Upper lobe of right lung (tissue), 1 donor: ENCODE measurements around the gene HTR2A. TPM values are rescaled to one million over a fixed set of nuclear protein-coding genes. Genes with fewer than 3 reads are reported as not detected.

Source experiments
- ATAC-seq: fragments of 200-7000 bp; cut with Tn5 transposase; one replicate; pipeline ENCODE4 v1.9.1; 2020; ENCODE audit warnings: mild to moderate bottlenecking, moderate library complexity
- DNase-seq: peaks from one replicate; pipeline ENCODE4 v3.0.0-alpha.2; 2020
- H3K27ac ChIP-seq: fragments of 200-600 bp; one replicate; pipeline ENCODE4 v1.8.0; 2022
- H3K27me3 ChIP-seq: fragments of 200-600 bp; one replicate; pipeline ENCODE4 v1.8.0; 2022; ENCODE audit warnings: mild to moderate bottlenecking
- H3K36me3 ChIP-seq: fragments of 200-600 bp; one replicate; pipeline ENCODE4 v1.8.0; 2022
- H3K4me1 ChIP-seq: fragments of 200-600 bp; one replicate; pipeline ENCODE4 v1.8.0; 2022
- H3K4me3 ChIP-seq: fragments of 200-600 bp; one replicate; pipeline ENCODE4 v1.8.0; 2022; ENCODE audit warnings: mild to moderate bottlenecking
- H3K9me3 ChIP-seq: fragments of 200-600 bp; one replicate; pipeline ENCODE4 v1.8.0; 2022
- CTCF ChIP-seq: fragments of 200-600 bp; IDR thresholded peaks from one replicate; pipeline ENCODE4 v1.8.0; 2022; ENCODE audit warnings: antibody characterized with exemption
- intact Hi-C: fragments of 100-400 bp; cut with DNase I; formaldehyde crosslinking; loops from one replicate; pipeline ENCODE4 v1.11.0; 2022
- total RNA-seq: library from RNA; stranded (reverse); fragmentation: NEBNext Ultra II Directional; extraction: Animal tissue kit (Norgen Biotek cat#: 25700); gene quantifications from one replicate; pipeline ENCODE4 v1.2.1, GENCODE V29; 2021
- donor health status: DM: no; HTN: yes; CAD: no; lungs with severe emphysema.

HTR2A gene
- total RNA-seq, 1 donor from 2014 or later, result 0.90 TPM

DNA sequence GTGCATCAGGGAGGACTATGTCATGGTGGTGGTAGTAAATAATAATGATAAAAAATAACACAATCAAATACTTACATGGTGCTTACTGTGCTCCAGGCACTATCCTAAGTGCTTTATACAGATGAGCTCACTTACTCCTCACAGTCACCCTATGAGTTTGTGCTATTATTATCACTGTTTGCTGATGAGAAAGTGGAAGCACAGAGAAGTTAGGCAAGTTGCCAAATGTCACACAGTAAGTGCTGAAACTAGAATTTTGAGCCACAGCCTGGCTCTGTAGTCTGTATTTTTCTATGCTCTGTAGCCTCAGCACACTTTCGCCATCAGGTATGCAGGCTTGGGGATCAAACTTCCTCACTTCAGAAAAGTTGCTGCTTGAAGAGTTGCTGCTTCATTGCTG lies 46.6 kb downstream of the HTR2A start:
- Histone ChIP-seq H3K9me3 (no peaks in the 10 kb centered on the region), H3K27ac (no peak overlapping the region), H3K36me3 (no peaks in the 10 kb centered on the region), H3K27me3 (no peaks in the 10 kb centered on the region), H3K4me3 (no peak overlapping the region), H3K4me1 (no peaks in the 10 kb centered on the region)
- intact Hi-C loops, result no loop called here
- TF ChIP-seq CTCF, result no peak
- ATAC-seq (no peak), DNase-seq (no peak)

DNA sequence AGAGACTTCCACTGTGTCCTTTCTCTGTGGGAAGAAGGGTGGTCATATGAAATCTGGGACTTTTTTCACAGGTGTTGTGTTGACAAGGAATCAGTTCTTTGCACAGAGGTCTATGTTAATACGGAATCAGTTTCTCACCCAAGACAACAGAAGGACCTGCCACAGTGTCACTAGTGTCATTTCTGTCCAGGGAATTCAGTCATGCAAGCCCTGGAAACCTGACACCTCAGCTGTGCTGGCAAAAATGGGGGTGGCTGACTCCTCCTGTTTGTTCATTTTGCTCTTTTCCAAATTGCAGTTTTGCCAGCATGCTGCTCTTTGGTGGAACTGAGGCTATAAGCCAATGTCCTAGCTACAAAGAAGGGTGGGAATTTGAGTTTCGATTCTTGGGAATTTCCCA lies 50.1 kb downstream of the HTR2A start:
- intact Hi-C loops, result no loop called here
- Histone ChIP-seq H3K4me3 (no peak overlapping the region), H3K9me3 (no peaks in the 10 kb centered on the region), H3K27me3 (no peaks in the 10 kb centered on the region), H3K27ac (no peak overlapping the region), H3K36me3 (no peaks in the 10 kb centered on the region), H3K4me1 (no peaks in the 10 kb centered on the region)
- no peak for TF ChIP-seq CTCF
- DNase-seq (no peak), ATAC-seq (no peak)

DNA sequence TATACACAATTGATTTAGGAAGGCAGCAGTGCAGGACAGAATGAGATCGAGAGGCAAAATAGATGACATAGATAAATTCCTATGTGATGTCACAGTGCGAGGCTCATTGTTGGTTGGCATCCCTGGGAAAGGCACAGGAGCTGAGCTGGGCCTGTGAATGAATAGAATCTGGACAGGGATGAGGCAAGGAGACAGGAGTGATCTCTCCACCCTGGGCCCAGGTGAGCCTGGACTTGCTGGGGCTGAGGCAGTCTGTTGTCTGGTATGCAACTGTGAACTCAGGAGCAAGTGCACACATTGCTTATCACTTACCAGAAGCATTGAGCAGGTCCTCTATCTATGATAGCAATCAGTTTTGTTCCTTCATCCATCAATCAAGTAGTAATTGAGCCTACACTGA lies 51.7 kb downstream of the HTR2A start:
- ATAC-seq, result no peak
- no peaks in the 10 kb centered on the region for H3K27me3 ChIP-seq

GRCh38 chr13:46844431-46844830 lies 52.4 kb downstream of the HTR2A start:
- no peaks in the 10 kb centered on the region for H3K36me3 ChIP-seq
- H3K27ac ChIP-seq, result no peak overlapping the region
- H3K4me3 ChIP-seq, result no peak overlapping the region
- no peak for DNase-seq
- ATAC-seq, result no peak
- no peaks in the 10 kb centered on the region for H3K4me1 ChIP-seq
- intact Hi-C loops, result no loop called here
- no peak for TF ChIP-seq CTCF
- no peaks in the 10 kb centered on the region for H3K27me3 ChIP-seq
- no peaks in the 10 kb centered on the region for H3K9me3 ChIP-seq

More for the DNA sequence above, 51.7 kb downstream of the HTR2A start:
- H3K36me3 ChIP-seq, result no peaks in the 10 kb centered on the region
- intact Hi-C loops, result no loop called here
- H3K4me3 ChIP-seq, result no peak overlapping the region
- TF ChIP-seq CTCF, result no peak
- H3K9me3 ChIP-seq, result no peaks in the 10 kb centered on the region
- no peak for DNase-seq
- no peak overlapping the region for H3K27ac ChIP-seq
- H3K4me1 ChIP-seq, result no peaks in the 10 kb centered on the region

DNA sequence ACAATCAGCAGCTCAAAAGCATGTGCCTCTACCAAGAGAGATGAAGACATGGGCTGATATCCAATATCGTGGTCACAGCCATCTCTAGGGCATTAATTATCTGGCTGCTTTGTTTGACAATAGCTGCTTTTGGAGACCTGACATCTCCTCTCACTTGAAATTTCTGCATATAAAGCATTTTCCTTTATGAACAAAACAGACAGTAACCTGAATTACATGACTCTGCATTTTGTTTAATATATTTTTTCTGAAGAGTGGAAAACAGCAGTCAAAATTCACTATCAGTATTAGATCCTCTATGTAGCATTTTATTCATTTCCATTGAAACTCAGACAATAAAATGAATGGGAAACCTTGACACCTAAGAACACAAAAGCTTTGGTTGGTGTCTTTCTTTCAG lies 57.5 kb downstream of the HTR2A start:
- TF ChIP-seq CTCF, result no peak
- no peaks in the 10 kb centered on the region for H3K9me3 ChIP-seq
- H3K27me3 ChIP-seq, result no peaks in the 10 kb centered on the region
- no peak for ATAC-seq
- intact Hi-C loops, result no loop called here
- H3K4me1 ChIP-seq, result no peaks in the 10 kb centered on the region
- no peak overlapping the region for H3K4me3 ChIP-seq
- DNase-seq, result no peak
- H3K27ac ChIP-seq, result no peak overlapping the region
- H3K36me3 ChIP-seq, result no peaks in the 10 kb centered on the region

DNA sequence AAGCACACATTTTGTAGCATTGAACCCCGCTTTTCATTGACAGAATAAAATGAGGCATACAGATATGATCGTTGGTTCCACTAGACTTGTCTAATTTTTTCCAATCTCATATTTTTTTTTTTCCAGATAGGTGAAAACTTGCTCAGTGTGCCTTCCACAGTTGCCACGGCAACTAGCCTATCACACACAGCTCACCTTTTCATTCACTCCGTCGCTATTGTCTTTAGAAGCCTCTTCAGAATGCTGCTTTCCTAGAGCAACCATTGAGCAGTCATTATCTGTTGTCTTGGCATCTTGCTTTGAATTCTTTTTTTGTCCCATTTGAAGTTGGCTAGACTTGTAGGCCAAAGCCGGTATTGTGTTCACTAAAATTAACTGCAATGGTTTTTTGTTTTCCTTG lies 62.2 kb downstream of the HTR2A start:
- intact Hi-C loops, result no loop called here

More for the DNA sequence above, 62.2 kb downstream of the HTR2A start:
- ATAC-seq, result no peak
- no peaks in the 10 kb centered on the region for H3K9me3 ChIP-seq
- H3K27me3 ChIP-seq, result no peaks in the 10 kb centered on the region
- H3K27ac ChIP-seq, result no peak overlapping the region
- DNase-seq, result no peak
- H3K4me3 ChIP-seq, result no peak overlapping the region
- H3K4me1 ChIP-seq, result no peaks in the 10 kb centered on the region
- no peaks in the 10 kb centered on the region for H3K36me3 ChIP-seq
- no peak for TF ChIP-seq CTCF
